Measurements from ENCODE around the gene RFESD.
A peak's percentile ranks its signal among the peaks of the same experiment; 100 is the strongest.

Gene RFESD

GRCh38 chr5:95646569-95647431, at the start of gene RFESD:
Gene RFESD, plus strand, starts transcription at chr5:95646777. Its CDS starts 5,495 bp downstream, at chr5:95652272.
- peak; percentile 91 for DNase-seq

DNA sequence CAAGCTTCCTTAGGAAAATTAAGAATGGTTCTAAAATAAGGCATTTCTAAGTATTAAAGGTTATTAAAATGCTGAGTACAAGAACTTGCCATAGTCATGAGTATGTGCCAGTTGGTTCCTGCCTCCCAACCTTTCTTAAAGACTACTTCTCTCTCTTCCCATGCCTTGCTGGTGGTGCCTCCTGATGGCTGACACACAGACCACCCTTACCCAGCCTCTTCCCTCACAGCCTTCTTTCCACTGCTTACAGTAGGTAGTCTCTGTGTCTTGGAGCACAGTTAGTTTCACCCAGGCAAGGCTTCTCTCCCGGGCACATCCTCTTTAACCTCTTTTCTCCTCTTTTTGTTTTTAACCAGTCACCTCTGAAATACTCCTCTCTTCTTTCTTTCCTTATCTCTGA, 47.3 kb upstream of the RFESD start:
- DNase-seq, result no peak

DNA sequence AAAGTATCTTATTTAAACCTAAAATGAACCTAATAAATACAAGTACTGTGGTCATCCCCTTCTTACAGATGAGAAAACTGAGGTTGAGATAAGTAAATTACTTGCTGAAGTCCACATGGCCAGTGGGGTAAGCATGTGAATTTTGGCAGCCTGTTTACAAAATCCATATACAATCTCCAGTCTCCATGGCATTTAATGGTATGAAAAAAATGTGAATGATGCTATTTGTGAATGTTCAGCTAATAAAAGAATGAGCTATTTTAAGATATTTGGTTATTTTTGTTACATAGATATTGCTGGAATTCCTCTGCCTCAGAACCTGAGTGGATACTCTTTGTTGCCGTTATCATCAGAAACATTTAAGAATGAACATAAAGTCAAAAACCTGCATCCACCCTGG, 46.0 kb upstream of the RFESD start:
- no peak for DNase-seq

GRCh38 chr5:95605786-95606185, 40.8 kb upstream of the RFESD start:
- DNase-seq, result no peak

- DNase-seq, result no peak
Measured at GRCh38 chr5:95606419-95606818, 40.2 kb upstream of the RFESD start.

- no peak for DNase-seq
Measured at GRCh38 chr5:95609711-95610110, 36.9 kb upstream of the RFESD start.

- no peak for DNase-seq
Measured at GRCh38 chr5:95610546-95610945, 36.0 kb upstream of the RFESD start.

DNA sequence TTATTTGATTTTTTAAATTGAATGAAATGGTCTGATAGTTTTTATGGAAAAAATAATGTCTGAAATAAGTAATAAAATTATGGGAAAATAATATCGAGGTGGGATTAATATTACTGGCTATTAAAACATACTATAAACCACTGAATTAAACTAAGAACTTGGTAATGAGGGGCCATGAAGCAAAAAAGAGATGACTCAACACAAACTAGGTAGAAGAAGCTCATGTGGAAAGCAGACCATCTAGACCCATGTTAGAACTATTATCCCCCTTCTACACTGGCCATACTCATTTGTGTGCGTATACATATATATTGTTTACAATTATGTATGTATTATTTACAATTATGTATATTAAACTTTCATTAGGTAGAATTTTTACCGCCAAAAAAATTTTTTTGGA, 35.2 kb upstream of the RFESD start:
- no peak for DNase-seq

GRCh38 chr5:95613514-95613913, 33.1 kb upstream of the RFESD start:
- no peak for DNase-seq

DNA sequence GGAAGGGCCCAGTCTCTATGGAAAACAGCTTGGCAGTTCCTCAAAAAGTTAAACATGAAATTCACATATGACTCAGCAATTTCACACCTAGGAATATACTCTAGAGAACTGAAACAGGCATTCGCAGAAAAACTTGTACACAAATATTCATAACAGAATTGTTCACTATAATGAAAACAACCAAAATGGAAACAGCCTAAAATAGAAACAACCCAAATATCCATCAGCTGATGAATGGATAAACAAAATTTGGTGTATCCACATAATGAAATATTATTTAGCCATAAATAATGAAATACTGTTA, 31.5 kb upstream of the RFESD start:
- no peak for DNase-seq

- no peak for DNase-seq
Measured at GRCh38 chr5:95617057-95617456, 29.5 kb upstream of the RFESD start.

- DNase-seq, result no peak
Measured at GRCh38 chr5:95619096-95619495, 27.5 kb upstream of the RFESD start.

- no peak for DNase-seq
Measured at GRCh38 chr5:95619514-95620029, 27.0 kb upstream of the RFESD start.

GRCh38 chr5:95620030-95620869, 26.3 kb upstream of the RFESD start, which contains the start of gene GPR150:
Gene GPR150, plus strand, starts transcription at chr5:95620087. Its CDS starts 189 bp downstream, at chr5:95620276.
- peak; percentile 56 for DNase-seq

- DNase-seq, result peak; percentile 26
Measured at GRCh38 chr5:95620870-95621838, 25.4 kb upstream of the RFESD start.

DNA sequence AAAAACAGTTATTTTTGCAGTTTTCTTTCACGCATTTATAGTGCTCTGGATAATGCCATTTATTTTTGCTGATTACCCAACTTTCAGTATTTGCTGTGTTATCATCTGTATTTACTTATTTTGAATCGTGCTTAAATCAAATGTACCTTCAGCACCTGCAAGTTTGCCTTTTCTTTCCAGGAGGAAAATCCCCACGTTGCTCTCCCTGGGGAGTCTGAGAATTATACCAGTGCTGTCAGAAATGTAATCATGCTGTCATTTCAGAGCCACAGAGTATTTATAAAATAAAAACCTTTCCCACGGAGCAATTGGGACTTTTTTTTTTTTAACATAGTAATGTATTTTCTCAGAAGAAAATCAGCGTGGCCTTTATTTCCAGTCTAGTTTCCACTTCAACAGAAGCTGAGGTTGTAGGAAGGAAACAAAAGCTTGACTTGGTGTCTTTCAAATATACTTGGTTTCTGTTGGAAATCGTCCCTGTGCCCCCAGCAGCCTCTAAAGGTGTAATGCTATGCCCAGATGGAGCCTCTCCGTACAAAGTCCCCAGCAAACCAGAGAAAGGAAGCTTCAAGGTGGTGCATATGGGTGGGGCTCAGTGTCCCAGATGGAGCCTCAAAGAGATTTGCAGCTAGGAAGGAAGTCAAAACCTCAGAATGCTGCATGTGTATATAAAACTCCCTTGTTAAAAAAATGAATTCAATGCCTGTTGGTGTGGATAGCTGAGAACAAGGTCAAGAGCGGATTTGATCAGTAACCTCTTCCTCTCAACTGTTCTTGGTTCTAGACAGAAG, 24.5 kb upstream of the RFESD start:
- peak; percentile 15 for DNase-seq

GRCh38 chr5:95623706-95624105, 22.9 kb upstream of the RFESD start:
- no peak for DNase-seq

- no peak for DNase-seq
Measured at GRCh38 chr5:95624368-95624767, 22.2 kb upstream of the RFESD start.

GRCh38 chr5:95626701-95627100, 19.9 kb upstream of the RFESD start:
- DNase-seq, result no peak

DNA sequence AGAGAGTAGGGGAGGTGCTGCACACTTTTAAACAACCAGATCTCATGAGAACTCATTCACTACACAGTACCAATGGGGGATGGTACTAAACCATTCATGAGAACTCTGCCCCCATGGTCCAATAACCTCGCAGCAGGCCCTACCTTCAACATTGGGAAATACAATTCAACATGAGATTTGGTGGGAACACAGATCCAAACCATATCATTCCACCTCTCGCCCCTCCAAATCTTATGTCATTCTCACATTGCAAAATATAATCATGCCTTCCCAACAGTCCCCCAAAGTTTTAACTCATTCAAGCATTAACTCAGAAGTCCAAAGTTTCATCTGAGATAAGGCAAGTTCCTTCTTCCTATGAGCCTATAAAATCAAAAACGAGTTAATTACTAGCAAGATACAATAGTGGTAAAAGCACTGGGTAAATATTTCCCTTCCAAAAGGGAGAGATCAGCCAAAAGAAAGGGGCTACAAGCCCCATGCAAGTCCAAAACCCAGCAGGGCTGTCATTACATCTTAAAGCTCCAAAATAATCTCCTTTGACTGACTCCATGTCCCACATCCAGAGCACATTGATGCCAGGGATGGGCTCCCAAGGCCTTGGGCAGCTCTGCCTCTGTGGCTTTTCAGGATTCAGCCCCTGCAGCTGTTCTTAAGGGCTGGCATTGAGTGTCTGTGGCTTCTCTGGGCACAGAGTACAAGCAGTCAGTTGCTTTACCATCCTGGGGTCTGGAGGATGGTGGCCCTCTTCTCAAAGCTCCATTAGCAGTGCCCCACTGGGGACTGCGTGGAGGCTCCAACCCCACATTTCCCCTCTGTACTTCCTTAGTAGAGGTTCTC, 18.4 kb upstream of the RFESD start:
- no peak for DNase-seq

DNA sequence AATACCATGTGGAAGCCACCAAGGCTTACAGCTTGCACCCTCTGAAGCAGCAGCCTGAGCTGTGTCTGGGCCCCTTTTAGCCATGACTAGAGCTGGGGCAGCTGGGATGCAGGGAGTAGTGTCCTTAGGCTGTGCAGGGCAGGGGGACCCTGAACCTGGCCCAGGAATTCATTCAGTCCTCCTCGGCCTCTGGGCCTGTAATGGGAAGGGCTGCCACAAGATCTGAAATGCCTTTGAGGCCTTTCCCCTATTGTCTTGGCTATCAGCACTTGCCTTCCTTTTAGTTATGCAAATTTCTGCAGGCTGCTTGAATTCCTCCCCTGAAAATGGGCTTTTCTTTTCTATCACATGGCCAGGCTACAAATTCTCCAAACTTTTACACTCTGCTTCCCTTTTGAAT, 17.6 kb upstream of the RFESD start:
- DNase-seq, result no peak

Data from activated gamma-delta T cell treated with Interleukin-2 at 50 U/mL for 16 hours (primary cell).